GM18502 (cell line): ENCODE measurements around the gene SH3YL1.

Source experiments
- ATAC-seq: cut with Tn5 transposase; IDR thresholded peaks from one replicate; pipeline ENCODE4 v1.9.1; 2021; ENCODE audit warnings: mild to moderate bottlenecking; ENCODE audit not compliant: unreplicated experiment, poor library complexity

SH3YL1 gene

GRCh38 chr2:282371-283263, 18.8 kb upstream of the SH3YL1 start:
- ATAC-seq: no peak

GRCh38 chr2:281381-281780, 17.5 kb upstream of the SH3YL1 start:
- ATAC-seq: no peak

- no peak for ATAC-seq
Measured at GRCh38 chr2:280650-281110, 16.8 kb upstream of the SH3YL1 start.

GRCh38 chr2:279956-280649, 16.3 kb upstream of the SH3YL1 start:
- ATAC-seq: no peak

- ATAC-seq: no peak
Measured at GRCh38 chr2:279366-279765, 15.5 kb upstream of the SH3YL1 start.

- ATAC-seq: no peak
Measured at GRCh38 chr2:278927-279320, 15.1 kb upstream of the SH3YL1 start.

GRCh38 chr2:278312-278926, 14.6 kb upstream of the SH3YL1 start:
- no peak for ATAC-seq

GRCh38 chr2:275466-275865, 11.6 kb upstream of the SH3YL1 start:
- peak; percentile 98 for ATAC-seq

- no peak for ATAC-seq
Measured at GRCh38 chr2:274503-274902, 10.7 kb upstream of the SH3YL1 start.

- ATAC-seq: no peak
Measured at GRCh38 chr2:273333-273732, 9.5 kb upstream of the SH3YL1 start.

- ATAC-seq: no peak
Measured at GRCh38 chr2:271917-272316, 8.1 kb upstream of the SH3YL1 start.

GRCh38 chr2:270861-271260, 7.0 kb upstream of the SH3YL1 start:
- ATAC-seq: no peak

GRCh38 chr2:269356-270030, 5.7 kb upstream of the SH3YL1 start:
- no peak for ATAC-seq

GRCh38 chr2:268323-268722, 4.5 kb upstream of the SH3YL1 start:
- no peak for ATAC-seq

- ATAC-seq: peak; percentile 86
Measured at GRCh38 chr2:264493-265468, 949 bp upstream of the SH3YL1 start, which contains the start of gene ACP1. Gene ACP1 (plus strand): TSS chr2:264947. CDS start chr2:264965, 18 bp downstream.

GRCh38 chr2:263022-263738, 652 bp downstream of the SH3YL1 start:
- ATAC-seq: no peak

- ATAC-seq: no peak
Measured at GRCh38 chr2:262117-262516, 1.7 kb downstream of the SH3YL1 start.

GRCh38 chr2:260507-261161, 3.2 kb downstream of the SH3YL1 start:
- ATAC-seq: no peak
